Esophagus squamous epithelium (tissue), 5 donors: ENCODE measurements around the gene SLC51B. TPM values are rescaled to one million over a fixed set of nuclear protein-coding genes. Genes with fewer than 3 reads are reported as not detected.
"Not testable (repeated sequence)": the region's sequence is repeated elsewhere in the genome, so short reads cannot be mapped to it uniquely, and the experiment has no call there.

Experiments used
- DNase-seq: peaks from one replicate; lab custom pipeline; 2025; lab: John Stamatoyannopoulos, UW
- H3K27ac ChIP-seq, 4 donors: fragments of 200-600 bp; sonication (generic); one replicate each; pipeline ENCODE4 v1.5.1; 2016 to 2019; ENCODE audit warnings: mild to moderate bottlenecking in 1 of 4
- H3K27me3 ChIP-seq, 4 donors: fragments of 200-600 bp; sonication (generic); 1 replicate in 3 of 4; 2 replicates in 1 of 4; pipeline versions ENCODE4 v1.5.1 to v1.6.0; 2017 to 2021; ENCODE audit warnings: antibody characterized with exemption in 1 of 4
- H3K36me3 ChIP-seq, 3 donors: fragments of 200-600 bp; sonication (generic); one replicate each; pipeline ENCODE4 v1.5.1; 2016 to 2019
- H3K4me1 ChIP-seq, 3 donors: fragments of 200-600 bp; sonication (generic); one replicate each; pipeline ENCODE4 v1.5.1; 2017 to 2019
- H3K4me3 ChIP-seq, 4 donors: fragments of 200-600 bp; sonication (generic); 1 replicate in 3 of 4; 2 replicates in 1 of 4; pipeline ENCODE4 v1.5.1; 2016 to 2019; ENCODE audit warnings: mild to moderate bottlenecking in 2 of 4, moderate library complexity in 1 of 4
- H3K9me3 ChIP-seq, 3 donors: fragments of 200-600 bp; sonication (generic); one replicate each; pipeline ENCODE4 v1.5.1; 2016 to 2019
- CTCF ChIP-seq, 6 experiments: fragments of 450-650 bp in 4 of 6; fragments of 200-600 bp in 2 of 6; sonication (generic) in 2 of 6; IDR thresholded peaks; one replicate each; pipeline ENCODE4 v1.5.1; 2016 to 2019; ENCODE audit warnings: antibody characterized with exemption in 6 of 6, mild to moderate bottlenecking in 4 of 6, moderate library complexity in 4 of 6
- POLR2A ChIP-seq, 4 donors: fragments of 450-650 bp; IDR thresholded peaks; one replicate each; pipeline ENCODE4 v1.6.1; 2017; ENCODE audit warnings: antibody characterized with exemption in 4 of 4, mild to moderate bottlenecking in 4 of 4, moderate library complexity in 3 of 4
- WGBS, 2 donors: methylation state at CpG; one replicate each; pipeline ENCODE4 v1.1.5; 2018; 5-methylcytosine and 5-hydroxymethylcytosine counted together
- intact Hi-C: fragments of 100-400 bp; cut with DNase I; formaldehyde crosslinking; loops from one replicate; pipeline ENCODE4 v1.15.0; 2022
- total RNA-seq, 4 donors: library from RNA; depleted of rRNA; stranded (reverse); fragments of >200 nt; gene quantifications; one replicate each; pipeline ENCODE4 v1.1.0, GENCODE V29; 2016
- donor health status: DM: yes; HTN: yes; CAD: no.

Gene SLC51B
- total RNA-seq, 4 donors from 2014 or later: not detected

DNA sequence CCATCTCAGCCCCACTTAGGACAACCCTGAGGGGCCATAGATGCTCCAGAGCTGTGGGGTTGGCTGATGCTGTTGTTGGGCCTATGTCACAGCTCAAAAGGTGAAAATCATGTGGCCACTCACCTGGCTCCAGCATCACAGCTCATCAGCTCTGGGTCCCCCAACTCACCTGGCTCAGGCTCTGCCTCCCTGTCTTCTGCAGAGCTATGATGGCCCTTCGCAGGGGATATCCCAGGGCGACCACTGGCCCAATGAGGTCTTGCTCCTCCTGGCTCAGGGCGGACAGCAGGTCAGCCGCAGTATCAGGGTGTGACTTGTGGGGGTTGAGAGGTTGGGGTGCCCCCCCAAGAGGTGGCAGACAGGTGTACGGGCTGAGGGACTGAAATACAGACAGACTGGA lies 54.1 kb downstream of the SLC51B start:
- Histone ChIP-seq H3K27me3 (no peaks in the 10 kb centered on the region), H3K4me1 (peaks cover 16 to 46% (median 23%) of the 10 kb centered on the region in 3 donors), H3K27ac (peak overlapping the region in 1 of 4 donors; percentile 72), H3K4me3 (no peak overlapping the region), H3K9me3 (no peaks in the 10 kb centered on the region), H3K36me3 (peaks cover 0 to 61% (median 10%) of the 10 kb centered on the region in 3 donors)
- WGBS, 2 donors: 95% methylated on average over 4 of the region's 5 CpGs; no CpG with 5 or more reads in 1 of the 2 donors
- TF ChIP-seq CTCF (IDR thresholded peaks at IDR 0.05) (no peak), POLR2A (IDR thresholded peaks at IDR 0.05) (no peak)
- no peak for DNase-seq
- intact Hi-C loops: no loop called here

DNA sequence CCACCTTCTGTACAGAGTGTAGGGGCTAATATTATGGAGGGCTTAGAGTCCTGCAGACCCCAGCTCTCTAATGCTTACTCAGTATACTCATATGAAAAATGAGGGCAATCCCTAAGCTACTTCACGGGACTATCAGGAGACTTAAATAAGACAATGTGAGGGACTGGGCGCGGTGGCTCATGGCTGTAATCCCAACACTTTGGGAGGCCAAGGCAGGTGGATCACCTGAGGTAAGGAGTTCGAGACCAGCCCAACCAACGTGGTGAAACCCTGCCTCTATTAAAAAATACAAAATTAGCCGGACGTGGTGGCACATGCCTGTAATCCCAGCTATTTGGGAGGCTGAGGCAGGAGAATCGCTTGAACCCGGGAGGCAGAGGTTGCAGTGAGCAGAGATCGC lies 54.6 kb downstream of the SLC51B start:
- DNase-seq, H3K9me3 ChIP-seq, H3K27me3 ChIP-seq, intact Hi-C loops, H3K4me3 ChIP-seq: not testable (repeated sequence)
- Histone ChIP-seq H3K27ac (peak overlapping the region in 2 of 4 donors; percentile 67 to 72), H3K4me1 (peaks cover 15 to 42% (median 19%) of the 10 kb centered on the region in 3 donors), H3K36me3 (peaks cover 0 to 65% (median 10%) of the 10 kb centered on the region in 3 donors)
- 83 to 86% methylated on average over 9 to 10 of the region's 10 CpGs for WGBS, 2 donors

- no peaks in the 10 kb centered on the region for H3K9me3 ChIP-seq
- intact Hi-C loops: no loop called here
- no peak overlapping the region for H3K4me3 ChIP-seq
- WGBS, 2 donors: 43 to 62% methylated on average over 5 to 7 of the region's 7 CpGs
- peak overlapping the region; percentile 15 to 72 (median 67) for H3K27ac ChIP-seq
- TF ChIP-seq CTCF (IDR thresholded peaks at IDR 0.05): no peak
- no peak for TF ChIP-seq POLR2A (IDR thresholded peaks at IDR 0.05)
- H3K36me3 ChIP-seq: peaks cover 0 to 72% (median 10%) of the 10 kb centered on the region in 3 donors
- peaks cover 12 to 35% (median 14%) of the 10 kb centered on the region in 3 donors for H3K4me1 ChIP-seq
- DNase-seq: no peak
- no peaks in the 10 kb centered on the region for H3K27me3 ChIP-seq
Measured at GRCh38 chr15:65100442-65100841, 55.3 kb downstream of the SLC51B start.

- TF ChIP-seq CTCF (IDR thresholded peaks at IDR 0.05): peak; percentile 47 to 86 (median 75)
- no peak for TF ChIP-seq POLR2A (IDR thresholded peaks at IDR 0.05)
- Histone ChIP-seq H3K4me3 (no peak overlapping the region), H3K36me3 (peaks cover 0 to 81% (median 13%) of the 10 kb centered on the region in 3 donors), H3K27me3 (no peaks in the 10 kb centered on the region), H3K27ac (peak overlapping the region; percentile 15 to 72 (median 67)), H3K9me3 (no peaks in the 10 kb centered on the region), H3K4me1 (peaks cover 12 to 33% (median 14%) of the 10 kb centered on the region in 3 donors)
- 16 to 37% methylated on average over 5 to 8 of the region's 9 CpGs for WGBS, 2 donors
- intact Hi-C loops: no loop called here
- DNase-seq: no peak
Measured at GRCh38 chr15:65101411-65101890, 56.3 kb downstream of the SLC51B start.

DNA sequence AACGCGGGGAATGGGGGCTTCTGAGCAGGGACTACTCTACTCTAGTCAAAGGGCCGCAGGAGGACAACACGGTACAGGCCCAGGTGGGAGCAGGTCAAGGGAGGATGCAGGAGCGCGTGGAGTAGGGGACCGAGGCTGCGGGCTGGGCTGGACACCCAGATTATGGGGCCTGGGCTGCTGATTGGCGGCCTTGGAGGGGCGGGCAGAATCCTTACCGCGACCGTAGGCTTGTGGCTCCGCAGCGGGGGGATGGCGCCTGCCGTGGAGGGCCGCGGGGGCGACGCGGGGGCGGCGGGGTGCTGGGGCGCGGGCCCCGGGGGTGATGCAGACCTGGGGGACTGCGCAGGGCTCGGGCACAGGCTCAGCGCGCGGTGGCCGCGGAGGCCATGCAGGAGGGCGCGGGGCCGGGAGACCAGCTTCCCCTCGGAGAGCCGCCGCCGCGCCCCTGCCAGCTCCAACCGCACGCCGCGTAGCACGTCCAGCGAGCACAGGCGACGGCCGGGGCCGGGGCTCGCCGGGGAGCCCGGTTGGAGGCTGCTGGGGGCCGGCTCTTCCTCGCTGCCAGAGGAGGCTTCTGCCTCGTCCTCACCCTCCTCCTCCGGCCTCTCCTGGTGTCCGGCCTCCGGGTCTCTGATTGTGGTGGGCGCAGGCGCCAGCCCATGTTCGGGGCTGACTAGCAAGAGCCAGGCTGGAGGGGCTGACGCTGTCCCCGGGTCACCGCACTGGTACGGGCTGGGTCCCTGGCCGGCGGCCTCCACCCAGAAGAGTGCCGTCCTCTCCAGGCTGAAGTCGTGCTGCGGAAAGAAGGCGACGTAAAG lies 56.9 kb downstream of the SLC51B start:
- Histone ChIP-seq H3K4me3 (no peak overlapping the region), H3K27me3 (no peaks in the 10 kb centered on the region), H3K9me3 (no peaks in the 10 kb centered on the region), H3K27ac (peak overlapping the region in 3 of 4 donors; percentile 67 to 72 (median 67)), H3K4me1 (peaks cover 12 to 33% (median 14%) of the 10 kb centered on the region in 3 donors), H3K36me3 (peaks cover 0 to 79% (median 13%) of the 10 kb centered on the region in 3 donors)
- no peak for TF ChIP-seq CTCF (IDR thresholded peaks at IDR 0.05)
- TF ChIP-seq POLR2A (IDR thresholded peaks at IDR 0.05): no peak
- intact Hi-C loops: no loop called here
- WGBS, 2 donors: 83 to 85% methylated on average over 11 to 21 of the region's 75 CpGs
- no peak for DNase-seq
